Measurements from ENCODE around the gene AP3D1.

Gene AP3D1

GRCh38 chr19:2181633-2181997 is 30.2 kb upstream of the AP3D1 start:
- DNase-seq (ENCODE audit: low read depth) = no peak

GRCh38 chr19:2180881-2181632 is 29.7 kb upstream of the AP3D1 start:
- DNase-seq (ENCODE audit: low read depth) = no peak

GRCh38 chr19:2180114-2180513 is 28.7 kb upstream of the AP3D1 start:
- DNase-seq (ENCODE audit: low read depth) = no peak

GRCh38 chr19:2179095-2179494 is 27.7 kb upstream of the AP3D1 start:
- DNase-seq (ENCODE audit: low read depth) = no peak

- no peak for DNase-seq (ENCODE audit: low read depth)
These were observed 25.1 kb upstream of the AP3D1 start for GRCh38 chr19:2176337-2176994.

GRCh38 chr19:2175742-2176141 is 24.4 kb upstream of the AP3D1 start:
- DNase-seq (ENCODE audit: low read depth) = no peak

- no peak for DNase-seq (ENCODE audit: low read depth)
These were observed 22.6 kb upstream of the AP3D1 start for GRCh38 chr19:2173767-2174577.

- no peak for DNase-seq (ENCODE audit: low read depth)
These were observed 22.0 kb upstream of the AP3D1 start for GRCh38 chr19:2173388-2173766.

GRCh38 chr19:2171349-2172145 is 20.2 kb upstream of the AP3D1 start:
- peak; percentile 49 for DNase-seq (ENCODE audit: low read depth)

- DNase-seq (ENCODE audit: low read depth) = no peak
These were observed 19.6 kb upstream of the AP3D1 start for GRCh38 chr19:2170987-2171348.

GRCh38 chr19:2170219-2170618 is 18.9 kb upstream of the AP3D1 start:
- no peak for DNase-seq (ENCODE audit: low read depth)

- peak; percentile 45 for DNase-seq (ENCODE audit: low read depth)
These were observed 17.5 kb upstream of the AP3D1 start for GRCh38 chr19:2168619-2169424.

- DNase-seq (ENCODE audit: low read depth) = no peak
These were observed 16.7 kb upstream of the AP3D1 start for GRCh38 chr19:2167896-2168618.

GRCh38 chr19:2166741-2167738 is 15.7 kb upstream of the AP3D1 start:
- DNase-seq (ENCODE audit: low read depth) = no peak

GRCh38 chr19:2164020-2164998 is 12.9 kb upstream of the AP3D1 start:
- no peak for DNase-seq (ENCODE audit: low read depth)

- DNase-seq (ENCODE audit: low read depth) = no peak
These were observed 9.0 kb upstream of the AP3D1 start for GRCh38 chr19:2160379-2160778.

- no peak for DNase-seq (ENCODE audit: low read depth)
These were observed 6.1 kb upstream of the AP3D1 start for GRCh38 chr19:2157452-2157851.

- no peak for DNase-seq (ENCODE audit: low read depth)
These were observed 3.3 kb upstream of the AP3D1 start for GRCh38 chr19:2154587-2155075.

Data from stimulated activated CD8-positive, alpha-beta memory T cell treated with anti-CD3 and anti-CD28 coated beads, Interleukin-12 subunit alpha, Interleukin-12 subunit beta, amount 100 ng/mL, for 1 hour (primary cell).